Measurements from ENCODE around the gene FBXW11. TPM values are rescaled to one million over a fixed set of nuclear protein-coding genes. Genes with fewer than 3 reads are reported as not detected.
"Not testable (repeated sequence)": the region's sequence is repeated elsewhere in the genome, so short reads cannot be mapped to it uniquely, and the experiment has no call there.

FBXW11 gene
- total RNA-seq, 2 donors from 2014 or later, result 50.3 to 55.4 TPM

- intact Hi-C loops (cut with DNase I), result no loop called here
- no peak for ATAC-seq
Measured at GRCh38 chr5:172031894-172032461, 25.5 kb upstream of the FBXW11 start.

GRCh38 chr5:172029876-172030275, 23.4 kb upstream of the FBXW11 start:
- no peak for ATAC-seq
- intact Hi-C loops (cut with DNase I), result no loop called here
- no peak for DNase-seq

More at GRCh38 chr5:172031894-172032461, 25.5 kb upstream of the FBXW11 start:
- no peak for DNase-seq

GRCh38 chr5:172028167-172028566, 21.7 kb upstream of the FBXW11 start:
- ATAC-seq (no peak), DNase-seq (no peak)
- intact Hi-C loops (cut with DNase I), result no loop called here

DNA sequence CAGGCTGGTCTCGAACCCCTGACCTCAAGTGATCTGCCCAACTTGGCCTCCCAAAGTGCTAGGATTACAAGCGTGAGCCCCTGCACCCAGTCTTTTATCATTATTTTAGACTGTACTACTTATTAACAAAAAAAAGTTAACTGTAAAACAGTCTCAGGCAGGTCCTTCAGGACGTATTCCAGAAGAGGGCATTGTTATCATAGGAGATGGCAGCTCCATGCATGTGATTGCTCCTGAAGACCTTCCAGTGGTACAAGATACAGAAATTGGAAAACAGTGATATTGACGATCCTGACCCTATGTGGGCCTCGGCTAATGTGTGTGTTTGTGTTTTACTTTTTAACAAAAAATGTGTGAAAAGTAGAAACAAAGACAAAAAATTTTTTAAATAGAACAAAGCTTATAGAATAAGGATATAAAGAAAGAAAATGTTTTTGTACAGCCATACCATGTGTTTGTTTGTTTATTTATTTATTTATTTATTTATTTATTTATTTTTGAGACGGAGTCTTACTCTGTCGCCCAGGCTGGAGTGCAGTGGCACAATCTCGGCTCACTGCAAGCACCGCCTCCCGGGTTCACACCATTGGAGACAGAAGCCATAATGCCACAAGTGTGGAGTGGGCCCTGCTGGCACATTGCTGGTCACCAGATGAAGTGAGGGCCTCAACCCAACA, 13.8 kb upstream of the FBXW11 start:
- ATAC-seq; intact Hi-C loops (cut with DNase I); DNase-seq: not testable (repeated sequence)

GRCh38 chr5:172015346-172015745, 8.9 kb upstream of the FBXW11 start:
- no peak for DNase-seq
- intact Hi-C loops (cut with DNase I), result no loop called here

DNA sequence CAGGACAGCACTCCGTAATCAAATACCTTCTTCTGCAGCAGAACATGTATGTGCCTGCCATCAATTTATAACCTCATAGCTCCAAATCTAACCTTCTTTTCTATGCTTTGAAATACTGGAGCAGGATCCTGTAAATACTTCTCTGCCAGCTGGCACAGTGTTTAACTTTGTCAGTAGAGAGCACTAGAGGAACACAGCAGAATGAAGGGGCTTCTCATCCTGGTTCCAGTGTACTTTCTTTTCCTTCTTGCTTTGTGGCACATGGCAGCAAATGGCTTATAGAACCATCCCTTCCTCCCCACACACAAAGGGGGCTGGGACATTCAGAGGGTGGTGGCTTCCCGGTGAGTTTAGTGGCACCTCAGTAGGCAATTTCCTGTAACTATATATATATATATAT, 3.8 kb upstream of the FBXW11 start:
- intact Hi-C loops (cut with DNase I), result loop anchor here in 1 of 2 donors (5.0 kb wide), 1 partner anchor 42 kb away; no protein-coding TSS in a partner anchor
- ATAC-seq (no peak), DNase-seq (no peak)

More at GRCh38 chr5:172015346-172015745, 8.9 kb upstream of the FBXW11 start:
- ATAC-seq, result no peak

DNA sequence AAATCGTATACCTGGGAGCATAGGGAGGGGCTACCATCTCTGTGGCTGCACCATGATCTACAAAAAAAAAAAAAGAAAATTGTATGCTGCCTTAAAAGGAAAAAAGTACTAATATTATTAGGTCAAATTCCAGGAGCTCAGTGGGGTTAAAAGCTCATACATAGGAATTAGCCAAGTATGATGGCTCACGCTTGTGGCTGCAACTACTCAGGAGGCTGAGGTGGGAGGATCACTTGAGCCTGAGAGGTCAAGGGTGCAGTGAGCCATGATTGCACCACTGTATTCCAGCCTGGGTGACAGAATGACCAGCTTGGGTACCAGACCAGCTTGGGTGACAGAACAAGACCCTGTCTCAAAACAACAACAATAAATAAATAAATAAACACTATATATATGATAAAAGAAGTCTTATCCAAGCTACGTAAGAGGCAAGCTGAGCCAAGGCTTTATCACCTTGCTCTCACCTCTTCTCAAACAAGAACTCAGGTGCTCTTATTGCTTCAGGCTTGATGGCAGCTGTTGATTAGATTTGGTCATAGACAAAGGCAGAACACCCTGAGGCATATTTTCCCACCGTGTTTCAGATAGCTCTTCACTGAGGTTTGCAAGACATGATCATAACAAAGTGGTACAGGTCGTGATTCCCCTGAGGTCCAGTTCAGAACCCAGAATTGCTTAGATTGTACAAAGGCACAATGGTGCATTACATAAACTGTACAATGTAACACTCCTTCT, 3.3 kb upstream of the FBXW11 start:
- ATAC-seq, result no peak
- no peak for DNase-seq
- intact Hi-C loops (cut with DNase I), result loop anchor here in 1 of 2 donors (5.0 to 10.0 kb wide), 2 partner anchors 43 to 95 kb away; no protein-coding TSS in a partner anchor

DNA sequence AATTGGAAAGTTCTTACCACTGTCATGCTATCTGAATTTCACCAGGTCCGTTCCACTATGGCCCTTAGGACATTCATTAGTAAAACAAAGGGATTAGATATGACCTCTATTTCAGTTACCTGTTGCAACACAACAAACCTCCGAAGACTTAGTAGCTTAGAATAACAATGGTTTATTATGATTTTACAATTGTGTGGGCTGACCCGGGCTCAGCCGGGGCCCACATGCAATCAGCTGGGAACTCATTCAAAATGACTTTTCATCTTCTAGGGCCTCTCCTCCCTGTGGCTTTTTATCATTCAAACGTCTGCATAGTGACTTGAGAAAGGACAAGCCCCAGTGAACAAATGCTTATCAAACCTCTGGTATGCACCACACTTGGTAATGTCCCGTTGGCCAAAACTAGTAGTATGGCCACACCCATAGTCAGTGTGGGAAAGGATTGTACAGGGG, 2.3 kb upstream of the FBXW11 start:
- ATAC-seq (no peak), DNase-seq (no peak)
- intact Hi-C loops (cut with DNase I), result loop anchor here in 1 of 2 donors (10.0 kb wide), 1 partner anchor 94 kb away; no protein-coding TSS in a partner anchor

DNA sequence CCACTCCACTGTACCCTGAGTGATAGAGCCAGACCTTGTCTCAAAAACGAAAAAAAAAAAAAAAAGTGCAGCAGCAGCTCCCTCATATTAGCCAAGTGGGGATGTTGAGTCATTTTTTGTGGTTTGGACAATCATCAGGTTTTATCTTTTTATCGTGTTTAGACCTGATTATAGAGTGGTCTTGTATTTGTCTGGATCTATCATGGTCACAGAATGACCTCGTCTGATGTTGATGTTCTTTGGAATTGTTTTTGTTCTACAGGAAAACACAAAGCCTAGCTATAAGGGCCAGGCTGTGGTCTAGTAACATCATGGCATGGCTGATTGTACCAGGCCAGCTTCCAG, 1.6 kb upstream of the FBXW11 start:
- no peak for ATAC-seq
- DNase-seq, result no peak
- intact Hi-C loops (cut with DNase I), result loop anchor here in 1 of 2 donors (10.0 kb wide), 1 partner anchor 93 kb away; no protein-coding TSS in a partner anchor

DNA sequence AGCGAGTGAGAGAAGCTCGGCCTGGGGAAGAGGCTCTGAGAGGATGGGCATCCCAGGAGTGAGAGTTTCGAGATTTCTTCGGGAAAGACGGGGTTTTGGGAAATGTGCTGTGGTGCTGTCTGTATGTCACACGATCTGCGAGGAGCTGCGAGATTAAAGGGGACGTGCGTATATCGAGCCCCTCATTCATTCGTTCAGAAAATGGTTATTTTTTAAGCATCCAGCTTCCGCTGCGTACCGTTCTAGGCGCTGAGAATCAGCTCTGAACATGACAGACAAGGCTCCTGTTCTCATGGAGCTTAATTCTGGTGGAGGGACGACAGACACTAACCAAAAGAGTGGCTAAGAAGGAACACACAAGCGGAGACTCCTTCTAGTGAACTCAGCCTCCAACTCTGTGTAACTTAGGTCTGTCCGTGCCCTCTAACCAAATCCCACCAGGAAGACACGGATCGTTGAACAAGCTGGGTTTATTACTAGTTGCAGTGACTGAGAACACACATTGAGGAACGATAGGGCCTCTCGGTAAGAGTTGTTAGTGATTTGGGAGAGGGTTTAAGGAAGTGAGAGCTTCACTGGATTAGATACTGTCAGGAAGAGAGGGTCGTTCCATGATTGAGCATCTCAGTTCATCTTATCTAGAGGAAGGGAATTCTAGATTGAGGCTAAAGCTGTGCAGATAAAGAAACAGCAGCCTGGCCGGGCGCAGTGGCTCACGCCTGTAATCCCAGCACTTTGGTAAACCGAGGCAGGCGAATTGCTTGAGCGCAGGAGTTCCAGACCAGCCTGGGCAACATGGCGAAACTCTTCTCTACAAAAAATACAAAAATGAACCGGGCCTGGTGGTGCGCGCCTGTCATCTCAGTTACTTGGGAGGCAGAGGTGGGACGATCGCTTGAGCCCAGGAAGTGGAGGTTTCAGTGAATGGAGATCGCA, 1.0 kb upstream of the FBXW11 start:
- intact Hi-C loops (cut with DNase I), result loop anchor here in 1 of 2 donors (10.0 kb wide), 1 partner anchor 93 kb away; no protein-coding TSS in a partner anchor
- peak; percentile 3 to 4 for ATAC-seq

DNA sequence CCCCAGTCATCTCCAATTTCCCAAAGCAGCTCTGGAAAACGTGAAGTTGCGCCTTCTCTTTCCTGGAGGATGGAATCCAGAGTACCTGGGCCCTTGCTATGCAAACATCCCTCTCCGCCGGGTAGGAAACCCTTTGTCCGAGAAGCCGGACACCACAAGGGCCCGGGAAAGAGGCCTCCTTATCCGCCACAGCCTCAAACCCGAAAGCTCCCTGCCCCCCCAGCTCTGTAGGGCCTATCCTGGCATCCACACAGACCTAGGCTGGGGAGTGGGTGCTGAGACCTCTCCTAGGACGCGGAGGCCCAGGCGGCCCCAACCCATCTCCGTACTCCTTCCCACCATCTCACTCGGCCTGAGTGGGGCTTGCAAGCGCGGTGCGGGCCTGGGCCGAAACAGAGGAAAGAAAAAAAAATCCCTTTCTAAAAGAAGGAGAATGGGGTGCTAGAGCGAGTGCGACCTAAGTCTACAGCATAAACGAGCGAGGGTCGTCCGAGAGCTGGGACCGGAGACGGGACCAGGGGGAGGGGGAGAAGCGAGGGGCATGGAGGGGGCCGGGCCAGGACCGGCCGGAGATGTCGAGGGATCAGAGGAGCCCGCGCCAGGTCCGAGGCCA, 624 bp downstream of the FBXW11 start:
- intact Hi-C loops (cut with DNase I), result loop anchor here in 1 of 2 donors (10.0 kb wide), 1 partner anchor 91 kb away; no protein-coding TSS in a partner anchor
- peak; percentile 13 to 30 for ATAC-seq
- DNase-seq, result peak; percentile 34

More for the DNA sequence above, 1.0 kb upstream of the FBXW11 start:
- no peak for DNase-seq

GRCh38 chr5:172004824-172005237, 1.6 kb downstream of the FBXW11 start:
- DNase-seq (no peak), ATAC-seq (no peak)
- intact Hi-C loops (cut with DNase I), result loop anchor here in 1 of 2 donors (10.0 kb wide), 1 partner anchor 90 kb away; no protein-coding TSS in a partner anchor

DNA sequence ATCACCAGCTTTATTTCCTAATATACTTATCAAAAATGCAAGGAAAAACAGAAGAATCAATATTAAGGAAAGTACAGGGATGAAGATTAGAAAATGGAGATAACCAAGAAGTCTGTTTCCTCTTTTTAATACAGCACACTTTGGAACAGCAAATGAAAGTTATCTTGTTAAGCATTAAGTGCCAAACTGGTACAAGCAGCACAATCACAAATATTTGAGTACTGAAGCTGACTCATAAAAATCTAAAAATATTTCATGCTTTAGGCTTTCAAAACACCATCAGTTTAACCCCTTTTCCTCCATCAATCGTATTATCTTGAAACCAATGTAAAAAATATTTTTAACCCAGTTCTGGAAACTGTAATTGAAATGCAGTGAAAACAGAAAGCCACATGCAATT, 2.7 kb downstream of the FBXW11 start:
- ATAC-seq (no peak), DNase-seq (no peak)
- intact Hi-C loops (cut with DNase I), result loop anchor here in 1 of 2 donors (10.0 kb wide), 1 partner anchor 89 kb away; no protein-coding TSS in a partner anchor

GRCh38 chr5:172002840-172003512, 3.5 kb downstream of the FBXW11 start:
- DNase-seq (no peak), ATAC-seq (no peak)
- intact Hi-C loops (cut with DNase I), result loop anchor here in 1 of 2 donors (10.0 kb wide), 1 partner anchor 88 kb away; no protein-coding TSS in a partner anchor

DNA sequence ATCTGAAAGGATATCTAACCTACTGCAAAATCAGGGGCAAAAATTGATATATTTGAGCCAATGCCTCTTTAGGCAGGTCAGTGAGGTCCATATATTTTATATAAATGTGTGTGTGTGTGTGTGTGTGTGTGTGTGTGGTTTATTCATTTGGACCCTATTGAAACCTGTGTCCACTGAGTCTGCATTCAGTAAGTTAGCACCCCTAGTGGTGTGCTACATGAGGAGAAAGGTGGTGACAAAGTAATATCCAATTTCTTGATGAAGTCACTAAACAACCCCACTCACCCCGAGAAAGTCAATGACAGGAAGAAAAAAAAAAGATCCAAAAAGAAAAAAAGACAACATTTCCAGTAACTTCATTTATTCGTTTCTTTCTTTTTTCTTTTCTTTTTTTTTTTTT, 4.1 kb downstream of the FBXW11 start:
- intact Hi-C loops (cut with DNase I), result loop anchor here in 1 of 2 donors (10.0 kb wide), 1 partner anchor 88 kb away; no protein-coding TSS in a partner anchor

DNA sequence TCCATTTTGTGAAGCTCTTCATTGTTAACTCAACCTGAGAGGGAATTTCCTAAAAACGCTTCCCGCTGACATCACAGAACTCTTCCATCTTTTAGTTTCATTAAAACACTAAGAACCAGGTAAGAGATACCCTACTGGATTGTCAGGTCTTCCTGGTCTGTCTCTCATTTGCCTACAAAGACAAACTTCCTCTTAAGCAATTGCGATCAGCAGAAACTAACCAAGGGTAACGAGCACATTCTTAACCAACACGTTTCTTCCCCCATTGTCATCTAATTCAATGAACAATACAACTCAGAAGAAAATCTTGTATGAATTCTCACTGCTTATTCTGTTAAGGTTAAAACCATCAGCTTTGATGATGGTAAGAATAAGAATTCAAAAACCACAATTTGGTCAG, 6.6 kb downstream of the FBXW11 start:
- DNase-seq, result no peak
- intact Hi-C loops (cut with DNase I), result loop anchor here in 1 of 2 donors (10.0 kb wide), 1 partner anchor 85 kb away; no protein-coding TSS in a partner anchor
- no peak for ATAC-seq

More for the DNA sequence above, 4.1 kb downstream of the FBXW11 start:
- DNase-seq, result no peak
- ATAC-seq, result no peak

DNA sequence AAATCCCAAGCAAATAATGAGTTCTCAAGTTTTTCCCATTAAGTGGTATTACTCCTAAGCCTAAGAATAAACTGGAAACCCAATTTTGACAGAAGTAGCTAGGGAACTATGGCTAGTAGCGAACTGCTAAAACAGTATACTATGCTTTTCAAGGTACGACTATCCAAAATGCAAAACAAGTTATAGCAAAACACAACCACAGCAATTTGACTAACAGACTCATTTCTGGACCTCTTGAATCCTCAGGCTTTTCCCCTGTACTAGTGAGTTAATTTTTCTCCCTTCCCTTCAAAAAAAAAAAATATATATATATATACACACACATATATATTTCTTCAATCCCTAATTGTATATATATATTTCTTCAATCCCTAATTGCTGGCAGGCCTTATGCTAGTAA, 7.3 kb downstream of the FBXW11 start:
- DNase-seq (no peak), ATAC-seq (no peak)
- intact Hi-C loops (cut with DNase I), result no loop called here
